Endothelial cell of umbilical vein (primary cell): ENCODE measurements around the gene PPP2R3C. TPM values are rescaled to one million over a fixed set of nuclear protein-coding genes. Genes with fewer than 3 reads are reported as not detected.

ENCODE experiments used
- BruUV-seq: library from RNA; stranded (reverse); fragments of 400-500 nt; replicated peaks from 2 replicates; lab custom pipeline; 2021; lab: Mats Ljungman, UMichigan
- CTCF ChIA-PET: fragments of 300-600, 350-600 bp; sonication (Branson Sonifier 250); formaldehyde crosslinking; loops from one replicate; lab custom pipeline; 2021; ENCODE audit warnings: antibody characterized with exemption, inconsistent platforms; lab: Charles Lee
- POLR2A ChIA-PET: fragments of 300-600, 350-600 bp; sonication (Branson Sonifier 250); formaldehyde crosslinking; loops from one replicate; lab custom pipeline; 2021; ENCODE audit warnings: antibody characterized with exemption, inconsistent platforms; lab: Charles Lee
- DNase-seq: peaks from one replicate; pipeline ENCODE4 v3.0.0-alpha.2; 2011; ENCODE audit warnings: low read depth, low spot score
- FAIRE-seq: peaks from 2 replicates; lab custom pipeline; 2011; peaks lifted over from hg19 to GRCh38; lab: Jason Lieb, UNC
- H2AFZ ChIP-seq: 2 replicates; pipeline ENCODE4 v1.6.0; 2012; ENCODE audit warnings: low read depth, low read length, control low read depth, inconsistent platforms
- H3K27ac ChIP-seq: 2 replicates; pipeline ENCODE4 v1.5.1; 2011; ENCODE audit warnings: low read depth, mild to moderate bottlenecking, control low read depth, low read length, moderate library complexity; ENCODE audit not compliant: insufficient read depth
- H3K27me3 ChIP-seq, 2 experiments: 2 replicates each; pipeline versions ENCODE4 v1.6.0 to v1.6.1; 2011; ENCODE audit warnings: low read length in 2 of 2, mixed read lengths in 1 of 2; ENCODE audit not compliant: control insufficient read depth in 2 of 2, insufficient read depth in 2 of 2
- H3K36me3 ChIP-seq, 2 experiments: 2 replicates in 1 of 2; 3 replicates in 1 of 2; pipeline ENCODE4 v1.5.1; 2011; ENCODE audit warnings: low read length in 2 of 2, mild to moderate bottlenecking in 1 of 2, moderate library complexity in 1 of 2; ENCODE audit not compliant: control insufficient read depth in 2 of 2, insufficient read depth in 2 of 2; ENCODE audit errors: extremely low read depth in 1 of 2
- H3K4me1 ChIP-seq: 3 replicates; pipeline ENCODE4 v1.5.1; 2011; ENCODE audit warnings: mild to moderate bottlenecking, low read length; ENCODE audit not compliant: control insufficient read depth, insufficient read depth; ENCODE audit errors: extremely low read depth
- H3K4me2 ChIP-seq: 2 replicates; pipeline ENCODE4 v1.6.1; 2011; ENCODE audit warnings: low read length, control low read depth, mixed read lengths; ENCODE audit not compliant: insufficient read depth
- H3K4me3 ChIP-seq, 3 experiments: fragments of 200-600 bp in 1 of 3; sonication (generic), shearing (Covaris generic) in 1 of 3; replicated peaks in 1 of 3; 2 replicates each; pipeline ENCODE4 v1.5.1; 2011 to 2016; ENCODE audit warnings: control low read depth in 3 of 3, low read length in 3 of 3, mild to moderate bottlenecking in 2 of 3, inconsistent platforms in 1 of 3, low read depth in 1 of 3, moderate library complexity in 1 of 3; ENCODE audit not compliant: insufficient read depth in 1 of 3
- H3K79me2 ChIP-seq: 2 replicates; pipeline ENCODE4 v1.6.0; 2012; ENCODE audit warnings: low read length, inconsistent platforms; ENCODE audit not compliant: control insufficient read depth, insufficient read depth
- H3K9ac ChIP-seq: replicated peaks from 2 replicates; pipeline ENCODE3; 2011; ENCODE audit warnings: low read length, control low read depth; ENCODE audit not compliant: insufficient read depth; ENCODE audit errors: extremely low read depth
- H3K9me1 ChIP-seq: replicated peaks from 3 replicates; pipeline ENCODE4 v1.6.0; 2011; ENCODE audit warnings: mild to moderate bottlenecking, low read length; ENCODE audit not compliant: control insufficient read depth, insufficient read depth; ENCODE audit errors: extremely low read depth
- H3K9me3 ChIP-seq: replicated peaks from 2 replicates; pipeline ENCODE4 v1.5.1; 2012; ENCODE audit warnings: low read length, inconsistent platforms; ENCODE audit not compliant: control insufficient read depth, insufficient read depth
- H4K20me1 ChIP-seq: replicated peaks from 2 replicates; pipeline ENCODE3; 2011; ENCODE audit warnings: mild to moderate bottlenecking, low read length; ENCODE audit not compliant: control insufficient read depth, insufficient read depth; ENCODE audit errors: extremely low read depth
- EZH2 ChIP-seq: IDR thresholded peaks from 2 replicates; pipeline ENCODE4 v1.6.1; 2012; ENCODE audit warnings: borderline replicate concordance, low read depth, mild to moderate bottlenecking, moderate library complexity, low read length, inconsistent platforms; ENCODE audit not compliant: severe bottlenecking
- FOS ChIP-seq: IDR thresholded peaks from 2 replicates; pipeline ENCODE4 v1.6.1; 2011; ENCODE audit warnings: mild to moderate bottlenecking, low read length, moderate library complexity, borderline replicate concordance; ENCODE audit not compliant: insufficient read depth
- GATA2 ChIP-seq: IDR thresholded peaks from 2 replicates; pipeline ENCODE4 v1.7.0; 2011; ENCODE audit warnings: low read depth, mild to moderate bottlenecking, moderate library complexity, mixed read lengths, low read length; ENCODE audit not compliant: insufficient read length, insufficient read depth
- JUN ChIP-seq: IDR thresholded peaks from 2 replicates; pipeline ENCODE4 v1.6.1; 2011; ENCODE audit warnings: borderline replicate concordance, low read depth; ENCODE audit not compliant: insufficient read length, insufficient read depth
- MYC ChIP-seq: IDR thresholded peaks from one replicate; pipeline ENCODE4 v1.6.1; 2011; ENCODE audit warnings: mild to moderate bottlenecking, low read depth, low read length
- POLR2A ChIP-seq: IDR thresholded peaks from 2 replicates; pipeline ENCODE4 v1.6.1; 2012; ENCODE audit warnings: low read depth, mild to moderate bottlenecking, control low read depth, low read length
- POLR2AphosphoS5 ChIP-seq: IDR thresholded peaks from 2 replicates; pipeline ENCODE4 v1.6.1; 2012; ENCODE audit warnings: low read depth, mild to moderate bottlenecking, control low read depth, low read length, moderate library complexity; ENCODE audit not compliant: insufficient read depth
- dilution Hi-C: fragments of 300-500 bp; cut with MboI; formaldehyde crosslinking; loops from one replicate; pipeline ENCODE4 v1.15.0; 2019; ENCODE audit warnings: low sequenced_read_pairs; ENCODE audit not compliant: extremely low pct_ligation_motif_present
- intact Hi-C: fragments of 100-400 bp; cut with micrococcal nuclease; formaldehyde crosslinking; loops from one replicate; pipeline ENCODE4 v1.10.0; 2022
- polyA plus RNA-seq, 4 experiments: library from polyadenylated mRNA; depleted of rRNA in 3 of 4; stranded (reverse) in 3 of 4; unstranded in 1 of 4; fragments of >200 nt; gene quantifications; 2 replicates each; pipeline versions ENCODE4 v1.2.1 to v1.2.3, GENCODE V29; 2011 to 2012; ENCODE audit warnings: missing spikeins in 1 of 4
- total RNA-seq: library from RNA; stranded (reverse); gene quantifications from 2 replicates; pipeline ENCODE4 v1.2.3, GENCODE V29; 2021
- TF ChIP-seq, protein P1 (sequence below): IDR thresholded peaks from 2 replicates; pipeline ENCODE4 v1.6.1; 2011; ENCODE audit not compliant: insufficient read depth, insufficient read length
- TF ChIP-seq, protein P2 (sequence below), 2 donors: IDR thresholded peaks; 1 replicate in 1 of 2; 2 replicates in 1 of 2; pipeline ENCODE4 v1.5.1; 2011; ENCODE audit warnings: low read length in 2 of 2, mild to moderate bottlenecking in 2 of 2, moderate library complexity in 2 of 2, control low read depth in 1 of 2, inconsistent platforms in 1 of 2, low read depth in 1 of 2; ENCODE audit not compliant: insufficient read depth in 1 of 2; ENCODE audit errors: extremely low read depth in 1 of 2

PPP2R3C gene
- total and polyA plus RNA-seq, 2 donors (not counting 3 experiments of a cell fraction or from before 2014, with no cell fraction given) = 10.2 to 40.6 TPM

DNA sequence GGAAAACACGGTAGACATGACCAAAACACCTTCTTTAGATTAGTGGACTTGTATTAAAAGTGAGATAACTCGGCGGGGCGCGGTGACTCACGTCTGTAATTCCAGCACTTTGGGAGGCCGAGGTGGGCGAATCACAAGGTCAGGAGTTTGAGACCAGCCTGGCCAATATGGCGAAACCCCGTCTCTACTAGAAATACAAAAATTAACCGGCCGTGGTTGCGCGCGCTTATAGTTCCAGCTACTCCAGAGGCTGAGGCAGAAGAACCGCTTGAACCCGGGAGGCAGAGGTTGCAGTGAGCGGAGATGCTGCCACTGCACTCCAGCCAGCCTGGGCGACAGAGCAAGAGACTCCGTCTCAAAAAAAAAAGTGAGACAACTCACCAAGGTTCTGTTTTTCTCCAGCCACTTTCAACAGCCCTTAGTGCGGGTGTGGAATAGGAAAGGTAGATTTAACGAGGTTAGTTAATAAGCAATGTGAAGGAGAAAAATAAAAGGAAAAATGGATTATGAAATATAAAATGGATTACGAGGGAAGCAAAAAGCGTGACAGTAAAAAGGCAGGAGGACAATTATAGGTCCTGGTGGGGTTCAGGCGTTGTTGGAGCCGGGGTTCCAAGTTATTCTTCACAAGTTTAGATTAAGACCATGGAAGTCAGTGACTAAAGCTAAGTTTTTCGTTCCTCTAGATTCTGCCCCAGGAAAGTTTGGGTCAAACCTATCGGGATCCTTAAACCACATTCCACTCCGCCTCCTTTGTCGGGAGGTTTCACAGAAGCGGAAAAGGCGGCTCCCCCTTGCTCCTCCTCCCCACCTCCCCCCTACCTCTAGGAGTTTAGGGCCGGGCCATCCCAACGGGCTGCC is 534 bp downstream of the PPP2R3C start:
- ChIA-PET POLR2A (interaction anchor here (0.5 to 1.4 kb wide), 4 partner anchors 171 to 283 kb away, joined by 3 to 5 read pairs (median 4); partner anchors contain the start of genes BAZ1A and PSMA6), CTCF (interaction anchor here (0.5 to 0.8 kb wide), 2 partner anchors 282 to 378 kb away, joined by 3 to 7 read pairs; no protein-coding TSS in a partner anchor)
- Histone ChIP-seq H4K20me1 (no peaks in the 10 kb centered on the region), H3K27me3 (no peaks in the 10 kb centered on the region), H3K9me1 (no peaks in the 10 kb centered on the region), H2AFZ (peak overlapping the region; percentile 75), H3K9me3 (no peaks in the 10 kb centered on the region), H3K4me2 (peak overlapping the region; percentile 84), H3K27ac (peak overlapping the region; percentile 91), H3K9ac (peak overlapping the region; percentile 92), H3K4me3 (peak overlapping the region; percentile 81 to 96 (median 88)), H3K79me2 (peaks cover 23% of the 10 kb centered on the region), H3K4me1 (peaks cover 15% of the 10 kb centered on the region), H3K36me3 (no peaks in the 10 kb centered on the region)
- peak; percentile 89 for FAIRE-seq
- TF ChIP-seq POLR2A (no peak), JUN (no peak), MYC (no peak), POLR2AphosphoS5 (no peak), EZH2 (no peak), GATA2 (no peak), FOS (no peak)
- TF ChIP-seq, protein P1, sequence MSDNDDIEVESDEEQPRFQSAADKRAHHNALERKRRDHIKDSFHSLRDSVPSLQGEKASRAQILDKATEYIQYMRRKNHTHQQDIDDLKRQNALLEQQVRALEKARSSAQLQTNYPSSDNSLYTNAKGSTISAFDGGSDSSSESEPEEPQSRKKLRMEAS = no peak
- TF ChIP-seq, protein P2, sequence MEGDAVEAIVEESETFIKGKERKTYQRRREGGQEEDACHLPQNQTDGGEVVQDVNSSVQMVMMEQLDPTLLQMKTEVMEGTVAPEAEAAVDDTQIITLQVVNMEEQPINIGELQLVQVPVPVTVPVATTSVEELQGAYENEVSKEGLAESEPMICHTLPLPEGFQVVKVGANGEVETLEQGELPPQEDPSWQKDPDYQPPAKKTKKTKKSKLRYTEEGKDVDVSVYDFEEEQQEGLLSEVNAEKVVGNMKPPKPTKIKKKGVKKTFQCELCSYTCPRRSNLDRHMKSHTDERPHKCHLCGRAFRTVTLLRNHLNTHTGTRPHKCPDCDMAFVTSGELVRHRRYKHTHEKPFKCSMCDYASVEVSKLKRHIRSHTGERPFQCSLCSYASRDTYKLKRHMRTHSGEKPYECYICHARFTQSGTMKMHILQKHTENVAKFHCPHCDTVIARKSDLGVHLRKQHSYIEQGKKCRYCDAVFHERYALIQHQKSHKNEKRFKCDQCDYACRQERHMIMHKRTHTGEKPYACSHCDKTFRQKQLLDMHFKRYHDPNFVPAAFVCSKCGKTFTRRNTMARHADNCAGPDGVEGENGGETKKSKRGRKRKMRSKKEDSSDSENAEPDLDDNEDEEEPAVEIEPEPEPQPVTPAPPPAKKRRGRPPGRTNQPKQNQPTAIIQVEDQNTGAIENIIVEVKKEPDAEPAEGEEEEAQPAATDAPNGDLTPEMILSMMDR (IDR thresholded peaks at IDR 0.05; ENCODE audit: extremely low read depth in 1 of 2, insufficient read depth in 1 of 2, low read depth in 1 of 2, low read length in 2 of 2) = no peak
- no peak for DNase-seq
- intact Hi-C loops (loop anchor here (1.0 to 5.0 kb wide), 3 partner anchors 75 to 494 kb away; partner anchors contain the start of genes FAM177A1 and PSMA6), dilution Hi-C loops (no loop called here)
- BruUV-seq = TSS peak; percentile 42
